NCI-H2196 treated with DMSO at 0.1 percent for 48 hours (cell line): ENCODE data around the gene CDH23.

ENCODE experiments used
- DNase-seq: peaks from one replicate; lab custom pipeline; 2025; ENCODE audit not compliant: unreplicated experiment; lab: John Stamatoyannopoulos, UW

CDH23 gene

GRCh38 chr10:71761541-71762113 is 364.9 kb downstream of the CDH23 start:
- DNase-seq: no peak

- DNase-seq: no peak
Measured at GRCh38 chr10:71762324-71762723, 365.6 kb downstream of the CDH23 start.

GRCh38 chr10:71763352-71764127 is 366.8 kb downstream of the CDH23 start:
- no peak for DNase-seq

GRCh38 chr10:71765176-71765904 is 368.6 kb downstream of the CDH23 start:
- DNase-seq: no peak

DNA sequence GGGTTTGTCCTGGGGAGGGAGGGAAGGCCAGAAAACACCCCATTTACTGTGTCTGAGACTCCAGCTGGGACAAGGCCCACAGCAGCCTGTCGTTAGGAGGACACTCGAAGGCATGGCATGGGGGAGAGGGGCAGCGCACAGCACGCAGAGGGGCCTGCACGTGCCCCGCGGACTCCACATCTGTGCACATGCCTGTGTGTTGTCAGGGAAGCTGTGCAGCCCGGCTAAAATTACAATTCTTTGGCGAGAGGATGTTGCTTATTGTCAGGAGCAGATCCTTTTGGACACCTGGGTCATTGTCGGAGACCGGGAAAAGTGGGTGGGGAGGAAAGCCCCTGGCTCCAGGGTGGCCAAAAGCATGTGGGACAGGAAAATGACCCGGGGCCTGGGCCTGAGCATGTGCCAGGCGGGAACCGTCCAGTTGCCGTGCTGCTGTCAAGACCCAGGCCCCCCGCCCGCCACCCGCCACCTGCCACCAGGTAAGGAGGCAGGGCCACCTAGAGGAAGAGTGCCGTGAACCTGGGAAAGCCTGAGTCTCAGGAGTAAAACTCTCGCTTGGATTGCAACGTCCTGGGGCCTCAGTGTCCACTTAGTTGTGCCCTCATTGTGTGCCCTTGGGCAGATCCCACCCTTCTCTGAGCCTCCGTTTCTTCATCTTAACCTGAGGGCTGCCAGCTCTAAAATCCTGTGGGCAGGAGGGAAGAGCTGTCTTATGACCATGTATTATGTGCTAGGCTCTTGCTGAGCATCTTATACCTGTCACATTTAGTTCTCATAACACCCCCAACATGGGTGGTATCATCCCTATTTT is 369.4 kb downstream of the CDH23 start:
- DNase-seq: no peak

DNA sequence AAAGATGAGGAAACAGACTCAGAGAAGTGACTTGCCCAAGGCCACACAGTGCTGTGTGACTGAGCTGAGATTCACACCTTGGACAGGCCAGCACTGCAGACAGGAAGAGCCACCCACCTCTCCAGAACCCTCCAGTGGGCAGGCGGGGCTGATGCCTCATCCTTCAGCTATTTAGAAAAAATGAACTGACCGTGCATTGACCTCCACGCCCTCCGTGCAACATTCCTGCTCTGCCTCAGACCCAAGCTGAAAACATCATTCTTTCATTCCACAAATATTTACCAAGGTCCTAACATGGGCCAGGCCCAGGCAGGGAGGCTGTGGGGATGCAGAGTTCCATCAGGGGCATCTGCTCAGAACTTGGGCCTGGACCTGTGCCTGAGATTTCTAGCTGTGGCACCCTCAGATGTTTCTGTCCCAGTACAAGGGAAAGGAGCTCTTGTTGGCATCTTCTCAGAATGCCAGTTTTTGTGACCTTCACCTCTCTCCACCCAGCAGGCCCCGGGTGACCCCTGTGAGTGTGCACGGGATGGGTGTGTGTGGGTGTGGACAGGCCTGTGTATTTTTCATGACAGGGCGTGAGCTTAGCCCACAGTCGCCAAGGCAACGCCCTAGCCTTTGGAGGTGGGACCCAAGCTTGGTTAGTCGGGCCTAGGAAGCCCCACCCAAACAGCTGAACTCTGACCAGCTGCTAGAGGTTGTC is 370.1 kb downstream of the CDH23 start:
- DNase-seq: no peak

GRCh38 chr10:71767420-71768035 is 370.8 kb downstream of the CDH23 start:
- no peak for DNase-seq

DNA sequence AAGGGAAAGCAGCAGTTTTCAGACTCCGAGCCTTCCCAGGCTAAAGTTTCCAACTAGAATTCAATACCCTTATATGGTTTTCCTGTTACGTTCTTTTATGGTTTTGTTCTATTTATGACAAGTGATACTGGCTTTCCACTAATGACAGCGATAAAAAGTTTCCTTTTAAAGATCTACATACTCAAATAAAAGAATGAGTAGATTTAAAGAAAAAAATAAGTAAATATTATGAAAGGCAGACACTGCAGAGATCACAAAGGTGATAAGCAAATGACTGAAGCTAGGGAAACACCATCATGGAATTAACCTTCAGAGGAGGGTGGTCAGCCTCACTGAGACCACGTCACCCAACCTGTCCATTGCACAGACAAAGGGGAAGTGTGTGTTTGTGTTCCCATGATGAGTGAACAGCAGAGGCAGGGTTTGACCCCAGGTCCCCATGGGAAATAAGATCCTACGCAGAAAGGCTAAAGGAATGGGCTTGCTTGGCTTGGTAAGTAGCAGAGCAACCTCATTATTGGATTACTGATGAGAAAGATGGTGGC is 372.6 kb downstream of the CDH23 start:
- no peak for DNase-seq

DNA sequence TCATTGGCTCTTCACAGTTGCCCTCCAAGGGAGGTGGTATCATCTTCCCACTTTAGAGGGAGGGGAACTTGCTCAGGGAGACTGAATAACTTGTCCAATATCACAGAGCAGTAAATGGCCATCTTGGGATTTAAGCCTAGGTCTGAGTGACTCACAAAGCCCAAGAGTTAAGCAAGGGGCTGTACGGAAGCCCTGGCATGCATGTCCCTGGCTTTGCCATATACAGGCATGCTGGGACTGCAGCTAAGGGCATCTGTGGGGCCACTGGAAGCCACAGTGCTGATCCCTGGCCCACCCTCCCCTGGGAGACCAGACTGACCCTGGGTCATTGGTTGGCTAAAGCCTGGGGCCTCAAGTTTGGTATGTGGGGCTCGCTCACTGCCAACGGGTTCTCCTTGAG is 373.5 kb downstream of the CDH23 start:
- no peak for DNase-seq

GRCh38 chr10:71770789-71771188 is 374.1 kb downstream of the CDH23 start:
- no peak for DNase-seq

GRCh38 chr10:71771204-71771603 is 374.5 kb downstream of the CDH23 start:
- DNase-seq: no peak

GRCh38 chr10:71771821-71772617 is 375.3 kb downstream of the CDH23 start:
- DNase-seq: peak; percentile 19

DNA sequence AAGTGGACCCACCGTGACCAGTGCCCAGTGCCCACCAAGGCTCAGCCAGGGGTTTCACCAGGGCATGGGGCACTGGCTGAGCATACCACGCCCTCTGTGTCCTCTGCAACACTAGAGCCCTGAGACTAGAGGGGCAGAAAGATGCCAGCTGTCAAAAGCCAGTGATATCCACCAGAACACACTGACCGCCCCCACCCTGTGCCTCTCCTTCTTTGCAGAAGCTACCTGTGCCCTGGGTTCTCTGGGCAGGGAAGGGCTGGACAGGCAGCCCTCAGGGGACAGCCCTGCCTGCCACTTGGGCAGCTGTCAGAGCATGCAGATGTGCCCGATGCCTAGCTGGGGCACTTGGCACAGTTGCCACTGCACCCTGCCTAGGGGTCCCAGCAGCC is 376.1 kb downstream of the CDH23 start:
- no peak for DNase-seq

DNA sequence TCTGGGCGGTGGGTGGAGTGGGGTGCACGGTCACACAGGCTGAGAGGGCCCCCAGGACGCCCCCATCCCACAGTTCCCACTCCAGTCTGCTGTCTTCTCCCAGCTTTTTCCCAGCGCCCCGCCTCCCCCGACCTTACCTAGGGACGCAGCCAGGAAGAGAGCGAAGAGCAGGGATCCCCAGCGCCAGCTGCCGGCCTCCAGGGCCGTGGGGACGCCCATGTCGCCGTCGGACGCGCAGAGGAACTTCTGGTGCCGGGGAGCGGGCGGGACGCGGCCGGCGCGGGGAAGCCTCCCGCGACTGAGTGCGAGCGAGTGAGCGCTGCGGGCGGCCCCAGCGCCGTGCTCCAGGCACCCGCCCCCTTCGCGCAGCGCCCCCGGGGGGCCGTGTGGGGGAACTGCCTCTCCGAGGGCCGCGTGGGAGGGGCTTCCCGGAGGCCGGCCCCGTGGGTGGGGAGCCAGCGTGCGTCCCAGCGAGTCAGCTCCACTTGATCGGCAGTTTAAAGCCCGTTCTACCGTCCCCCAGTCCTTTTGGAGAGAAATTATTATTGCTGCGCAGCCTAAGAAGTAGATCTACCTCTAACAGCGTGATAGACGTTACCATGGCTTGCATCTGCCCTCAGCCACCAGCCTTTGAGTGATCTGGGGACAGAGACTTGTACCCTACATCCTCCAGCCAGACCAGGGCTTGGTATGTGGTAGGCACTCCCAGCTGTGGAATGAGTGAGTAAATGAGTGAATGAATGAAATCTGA is 376.7 kb downstream of the CDH23 start, which contains the start of gene VSIR:
TSS of gene VSIR (minus strand) at position 300 of the 751 bp plus-strand sequence. CDS start at position 219, 81 bp downstream.
- no peak for DNase-seq

DNA sequence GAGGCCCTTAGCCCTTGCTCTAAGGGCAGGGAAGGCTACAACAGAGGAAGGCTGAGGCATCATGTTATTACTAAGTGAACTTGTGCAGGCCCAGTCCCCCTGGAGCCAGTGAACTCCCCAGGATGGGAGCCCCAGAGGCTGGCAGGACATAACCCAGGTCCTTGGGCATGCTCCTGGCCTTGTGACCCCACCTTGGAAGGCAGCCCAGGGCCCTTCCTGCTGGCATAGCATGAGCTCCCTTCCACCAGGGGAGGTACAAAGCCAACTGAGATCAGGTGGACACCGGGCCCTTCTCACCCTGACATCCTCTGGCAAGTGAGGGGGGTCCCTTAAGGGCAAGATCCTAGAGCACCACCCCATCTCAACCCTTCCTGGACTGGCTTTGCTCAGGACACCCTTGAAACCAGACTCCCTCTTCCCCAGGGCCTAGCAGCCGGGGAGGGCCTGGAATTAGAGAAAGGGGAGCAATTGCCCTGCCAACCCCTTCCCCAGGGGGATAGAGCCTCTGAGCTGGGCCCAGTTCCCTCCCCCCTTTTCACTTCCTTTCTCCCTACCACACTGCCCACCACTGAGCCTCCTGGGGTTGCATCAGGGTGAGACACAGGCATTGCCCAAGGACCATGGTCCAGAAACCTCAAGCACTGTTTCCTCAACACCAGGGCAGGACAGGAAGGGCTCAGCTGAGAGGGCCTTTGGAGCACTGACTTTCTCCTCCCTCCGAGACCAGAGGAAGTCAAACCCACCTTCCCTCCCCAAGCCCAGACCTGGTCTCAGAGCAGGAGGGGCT is 378.4 kb downstream of the CDH23 start:
- DNase-seq: no peak

DNA sequence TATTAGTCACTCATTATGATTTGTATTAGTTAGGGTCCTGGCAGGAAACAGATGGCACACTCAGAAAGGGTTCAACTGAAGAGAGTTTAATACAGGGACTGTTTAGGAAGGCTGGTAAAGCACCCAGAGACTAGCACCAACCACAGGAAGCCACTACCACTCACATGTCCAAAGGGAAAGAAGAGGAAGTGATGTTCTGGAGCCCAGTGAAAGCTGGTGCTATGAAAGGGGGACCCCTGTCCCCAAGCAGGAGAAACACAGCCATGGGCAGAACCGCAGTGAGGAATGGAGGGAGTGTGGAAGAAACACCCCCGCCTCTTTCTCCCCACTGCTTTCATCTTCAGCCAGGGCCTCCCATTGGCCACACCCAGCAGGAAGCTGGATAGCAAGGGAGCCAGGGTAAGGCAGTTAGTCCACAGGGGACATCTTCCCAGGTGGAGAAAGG is 379.8 kb downstream of the CDH23 start:
- DNase-seq: no peak

- DNase-seq: no peak
Measured at GRCh38 chr10:71777213-71777985, 380.7 kb downstream of the CDH23 start.
